ENCODE results near the gene MATR3.
A peak's percentile ranks its signal among the peaks of the same experiment; 100 is the strongest.

MATR3 gene

GRCh38 chr5:139361835-139362429 is 68.4 kb downstream of the MATR3 start:
- no peak for TF ChIP-seq CTCF (IDR thresholded peaks at IDR 0.05; ENCODE audit: insufficient read depth, missing control alignments)

DNA sequence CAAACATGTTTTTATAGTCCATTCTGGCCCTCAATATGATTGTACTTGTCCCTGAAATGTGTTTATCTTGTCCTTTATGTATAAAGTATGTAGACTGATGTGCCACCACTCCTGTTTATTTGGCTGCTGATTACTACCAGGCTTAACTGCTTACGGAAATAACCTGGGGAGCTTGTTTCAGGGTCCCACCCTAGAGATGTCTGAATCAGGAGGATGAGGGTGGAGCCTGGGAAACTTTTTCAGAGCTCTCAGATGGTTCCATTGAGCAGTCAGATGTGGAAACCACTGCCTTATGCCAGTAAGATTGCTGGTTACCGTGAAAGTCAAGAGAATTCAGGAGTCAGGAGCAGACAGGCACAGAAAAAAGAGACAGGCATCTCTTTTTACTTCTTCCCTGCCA is 70.4 kb downstream of the MATR3 start:
- DNase-seq (ENCODE audit: insufficient read length, low spot score) (no peak), FAIRE-seq (no peak)
- TF ChIP-seq CTCF (IDR thresholded peaks at IDR 0.05; ENCODE audit: insufficient read depth, missing control alignments), result no peak

More at GRCh38 chr5:139361835-139362429, 68.4 kb downstream of the MATR3 start:
- DNase-seq (ENCODE audit: insufficient read length, low spot score) (no peak), FAIRE-seq (no peak)

DNA sequence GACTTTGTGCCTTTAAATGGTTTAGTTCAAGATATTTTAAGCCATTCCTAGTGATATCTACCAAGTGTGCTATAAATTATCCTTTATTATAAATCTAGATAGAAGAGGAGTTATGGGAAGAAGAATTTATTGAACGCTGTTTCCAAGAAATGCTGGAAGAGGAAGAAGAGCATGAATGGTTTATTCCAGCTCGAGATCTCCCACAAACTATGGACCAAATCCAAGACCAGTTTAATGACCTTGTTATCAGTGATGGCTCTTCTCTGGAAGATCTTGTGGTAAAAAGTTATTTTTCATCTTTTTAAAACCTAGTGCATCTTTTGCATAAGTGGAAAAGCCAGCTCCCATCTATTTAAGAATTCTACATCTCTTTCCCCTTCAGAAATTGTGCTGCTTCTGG is 70.9 kb downstream of the MATR3 start:
- TF ChIP-seq CTCF (IDR thresholded peaks at IDR 0.05; ENCODE audit: insufficient read depth, missing control alignments), result no peak
- DNase-seq (ENCODE audit: insufficient read length, low spot score), result no peak
- no peak for FAIRE-seq

DNA sequence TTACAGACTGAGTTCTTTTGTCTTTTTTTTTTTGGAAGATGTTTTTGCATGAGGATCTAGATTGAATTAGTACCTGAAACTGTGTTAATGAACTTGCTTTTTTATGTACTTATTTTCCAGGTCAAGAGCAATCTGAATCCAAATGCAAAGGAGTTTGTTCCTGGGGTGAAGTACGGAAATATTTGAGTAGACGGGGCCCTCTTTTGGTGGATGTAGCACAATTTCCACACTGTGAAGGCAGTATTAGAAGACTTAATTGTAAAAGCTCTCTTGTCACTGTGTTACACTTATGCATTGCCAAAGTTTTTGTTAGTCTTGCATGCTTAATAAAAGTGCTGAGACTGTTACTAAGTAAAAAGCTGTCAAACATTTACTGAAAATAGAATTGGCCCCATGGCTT is 75.1 kb downstream of the MATR3 start:
- peak; percentile 17 for TF ChIP-seq CTCF (IDR thresholded peaks at IDR 0.05; ENCODE audit: insufficient read depth, missing control alignments)
- DNase-seq (ENCODE audit: insufficient read length, low spot score), result no peak
- no peak for FAIRE-seq

GRCh38 chr5:139369181-139369580 is 75.6 kb downstream of the MATR3 start:
- FAIRE-seq, result no peak
- TF ChIP-seq CTCF (IDR thresholded peaks at IDR 0.05; ENCODE audit: insufficient read depth, missing control alignments), result no peak
- DNase-seq (ENCODE audit: insufficient read length, low spot score), result no peak

GRCh38 chr5:139371482-139372435 is 78.2 kb downstream of the MATR3 start:
- TF ChIP-seq CTCF (IDR thresholded peaks at IDR 0.05; ENCODE audit: insufficient read depth, missing control alignments), result no peak
- DNase-seq (ENCODE audit: insufficient read length, low spot score) (no peak), FAIRE-seq (no peak)

DNA sequence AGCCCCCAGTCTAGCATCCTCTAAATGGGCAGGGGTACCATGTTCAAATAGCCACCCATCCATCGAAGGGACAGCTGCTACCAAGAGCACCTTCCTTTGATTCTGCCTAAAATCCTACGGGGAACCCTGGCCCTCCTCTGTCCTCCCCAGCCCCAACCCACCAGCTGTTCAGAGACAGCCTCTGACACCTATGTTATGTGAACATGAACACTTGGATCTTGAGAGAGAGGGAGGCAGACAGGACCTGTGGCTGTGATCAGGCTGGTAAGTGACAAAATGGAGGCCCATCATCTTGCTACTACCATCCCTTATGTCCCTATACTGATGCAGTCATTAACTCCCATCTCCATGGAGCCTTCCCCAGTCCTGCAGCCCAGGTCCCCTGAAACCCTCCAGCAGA is 81.4 kb downstream of the MATR3 start:
- DNase-seq (ENCODE audit: insufficient read length, low spot score) (no peak), FAIRE-seq (no peak)
- TF ChIP-seq CTCF (IDR thresholded peaks at IDR 0.05; ENCODE audit: insufficient read depth, missing control alignments), result no peak

All from D721Med (cell line).